Suppressor macrophage (primary cell): Measurements from ENCODE around the gene REXO4.

Source experiments
- DNase-seq, 4 experiments: peaks; one replicate each; pipeline ENCODE4 v3.0.0-alpha.2; 2020 to 2022

REXO4 gene

GRCh38 chr9:133448487-133448972 lies 30.7 kb upstream of the REXO4 start:
- no peak for DNase-seq

- no peak for DNase-seq
Observed at GRCh38 chr9:133445293-133445969, 27.6 kb upstream of the REXO4 start.

GRCh38 chr9:133443982-133444381 lies 26.2 kb upstream of the REXO4 start:
- DNase-seq: no peak

GRCh38 chr9:133443248-133443647 lies 25.4 kb upstream of the REXO4 start:
- DNase-seq: no peak

- DNase-seq: no peak
Observed at GRCh38 chr9:133441571-133441970, 23.8 kb upstream of the REXO4 start.

GRCh38 chr9:133440874-133441273 lies 23.1 kb upstream of the REXO4 start:
- DNase-seq: no peak

GRCh38 chr9:133439337-133439736 lies 21.5 kb upstream of the REXO4 start:
- no peak for DNase-seq

- DNase-seq: no peak
Observed at GRCh38 chr9:133437753-133438531, 20.1 kb upstream of the REXO4 start.

GRCh38 chr9:133436681-133437080 lies 18.9 kb upstream of the REXO4 start:
- DNase-seq: no peak

GRCh38 chr9:133433351-133433843 lies 15.6 kb upstream of the REXO4 start:
- DNase-seq: no peak

GRCh38 chr9:133430244-133430643 lies 12.4 kb upstream of the REXO4 start:
- DNase-seq: peak in 3 of 4 experiments; percentile 11 to 24 (median 17)

- DNase-seq: peak in 1 of 4 experiments; percentile 15
Observed at GRCh38 chr9:133429641-133430161, 11.9 kb upstream of the REXO4 start.

- no peak for DNase-seq
Observed at GRCh38 chr9:133429214-133429613, 11.4 kb upstream of the REXO4 start.

GRCh38 chr9:133428617-133429101 lies 10.8 kb upstream of the REXO4 start:
- no peak for DNase-seq

GRCh38 chr9:133427658-133428348 lies 10.0 kb upstream of the REXO4 start:
- no peak for DNase-seq

- DNase-seq: no peak
Observed at GRCh38 chr9:133426011-133426410, 8.2 kb upstream of the REXO4 start.

GRCh38 chr9:133425049-133425632 lies 7.3 kb upstream of the REXO4 start:
- DNase-seq: no peak

GRCh38 chr9:133424187-133424586 lies 6.4 kb upstream of the REXO4 start:
- no peak for DNase-seq

- no peak for DNase-seq
Observed at GRCh38 chr9:133423216-133423615, 5.4 kb upstream of the REXO4 start.

GRCh38 chr9:133421615-133422542 lies 4.1 kb upstream of the REXO4 start, which contains the start of gene ADAMTS13:
Gene ADAMTS13, plus strand, starts transcription at chr9:133422367. Its CDS starts 77 bp downstream, at chr9:133422444.
- no peak for DNase-seq

GRCh38 chr9:133420392-133420827 lies 2.6 kb upstream of the REXO4 start:
- DNase-seq: peak in 2 of 4 experiments; percentile 10 to 31
